ENCODE data around the gene MINDY1. TPM values are rescaled to one million over a fixed set of nuclear protein-coding genes. Genes with fewer than 3 reads are reported as not detected.

The MINDY1 gene
- total RNA-seq, 2 experiments from 2014 or later = 16.4 to 18.3 TPM

GRCh38 chr1:150963321-150964163 is 43.2 kb downstream of the MINDY1 start:
- H3K27ac Mint-ChIP-seq = peak overlapping the region; percentile 15

GRCh38 chr1:150961756-150962155 is 44.9 kb downstream of the MINDY1 start:
- POLR2A ChIA-PET = no interaction called here
- CTCF ChIA-PET = interaction anchor here (0.8 to 1.6 kb wide), 2 partner anchors 17 to 19 kb away, joined by 4 to 5 read pairs; no protein-coding TSS in a partner anchor
- no peak overlapping the region for H3K4me3 Mint-ChIP-seq
- intact Hi-C loops (cut with micrococcal nuclease) = no loop called here
- H3K27ac Mint-ChIP-seq = peak overlapping the region; percentile 79
- H3K27me3 Mint-ChIP-seq = no peaks in the 10 kb centered on the region
- H3K4me1 Mint-ChIP-seq (ENCODE audit: low read depth) = peaks cover 20% of the 10 kb centered on the region
- DNase-seq = no peak
- no peaks in the 10 kb centered on the region for H3K9me3 Mint-ChIP-seq
- peaks cover 55% of the 10 kb centered on the region for H3K36me3 Mint-ChIP-seq

More at GRCh38 chr1:150963321-150964163, 43.2 kb downstream of the MINDY1 start:
- CTCF ChIA-PET = interaction anchor here (1.4 to 1.6 kb wide), 2 partner anchors 12 to 18 kb away, joined by 5 read pairs; no protein-coding TSS in a partner anchor
- no peak for DNase-seq
- Mint-ChIP-seq H3K4me3 (no peak overlapping the region), H3K9me3 (no peaks in the 10 kb centered on the region), H3K27me3 (no peaks in the 10 kb centered on the region), H3K4me1 (ENCODE audit: low read depth) (peaks cover 11% of the 10 kb centered on the region), H3K36me3 (peaks cover 64% of the 10 kb centered on the region)
- POLR2A ChIA-PET = no interaction called here
- intact Hi-C loops (cut with micrococcal nuclease) = no loop called here

GRCh38 chr1:150960646-150961045 is 46.1 kb downstream of the MINDY1 start:
- DNase-seq = no peak
- intact Hi-C loops (cut with micrococcal nuclease) = no loop called here
- Mint-ChIP-seq H3K4me3 (no peak overlapping the region), H3K4me1 (ENCODE audit: low read depth) (peaks cover 20% of the 10 kb centered on the region), H3K9me3 (no peaks in the 10 kb centered on the region), H3K36me3 (peaks cover 46% of the 10 kb centered on the region), H3K27ac (no peak overlapping the region), H3K27me3 (no peaks in the 10 kb centered on the region)
- ChIA-PET POLR2A (no interaction called here), CTCF (no interaction called here)

- Mint-ChIP-seq H3K27me3 (no peaks in the 10 kb centered on the region), H3K4me1 (ENCODE audit: low read depth) (peaks cover 20% of the 10 kb centered on the region), H3K36me3 (peaks cover 39% of the 10 kb centered on the region), H3K4me3 (no peak overlapping the region), H3K27ac (peak overlapping the region; percentile 77), H3K9me3 (no peaks in the 10 kb centered on the region)
- CTCF ChIA-PET = interaction anchor here (0.7 to 1.3 kb wide), 3 partner anchors 22 to 92 kb away, joined by 3 to 4 read pairs (median 3); no protein-coding TSS in a partner anchor
- POLR2A ChIA-PET = no interaction called here
- DNase-seq = no peak
- intact Hi-C loops (cut with micrococcal nuclease) = no loop called here
These were observed 49.0 kb downstream of the MINDY1 start for GRCh38 chr1:150957666-150958065.

- intact Hi-C loops (cut with micrococcal nuclease) = no loop called here
- Mint-ChIP-seq H3K36me3 (peaks cover 40% of the 10 kb centered on the region), H3K4me1 (ENCODE audit: low read depth) (peaks cover 9% of the 10 kb centered on the region), H3K9me3 (no peaks in the 10 kb centered on the region), H3K4me3 (no peak overlapping the region), H3K27ac (no peak overlapping the region), H3K27me3 (no peaks in the 10 kb centered on the region)
- CTCF ChIA-PET = no interaction called here
- POLR2A ChIA-PET = no interaction called here
- DNase-seq = no peak
These were observed 51.4 kb downstream of the MINDY1 start for GRCh38 chr1:150955280-150955679.

- Mint-ChIP-seq H3K36me3 (peaks cover 40% of the 10 kb centered on the region), H3K27ac (no peak overlapping the region), H3K4me1 (ENCODE audit: low read depth) (peaks cover 9% of the 10 kb centered on the region), H3K27me3 (no peaks in the 10 kb centered on the region), H3K9me3 (no peaks in the 10 kb centered on the region), H3K4me3 (no peak overlapping the region)
- ChIA-PET CTCF (no interaction called here), POLR2A (no interaction called here)
- no peak for DNase-seq
- intact Hi-C loops (cut with micrococcal nuclease) = no loop called here
These were observed 52.0 kb downstream of the MINDY1 start for GRCh38 chr1:150954708-150955107.

Other genes starting within 250 kb of the MINDY1 start
- gene CTSS, start 241.1 kb downstream of the MINDY1 start, total RNA-seq = 10 to 100 TPM; 39.4 to 45.5 TPM
- 1 to 10 TPM; 1.4 to 1.7 TPM for gene CTSK, start 198.6 kb downstream of the MINDY1 start, total RNA-seq
- gene ARNT, start 130.3 kb downstream of the MINDY1 start, total RNA-seq = 10 to 100 TPM; 31.1 to 32.3 TPM
- gene CTXND2, start 119.8 kb downstream of the MINDY1 start, total RNA-seq = not detected
- gene SETDB1, start 80.5 kb downstream of the MINDY1 start, total RNA-seq = 10 to 100 TPM; 42.3 to 50.0 TPM
- gene CERS2, start 32.1 kb downstream of the MINDY1 start, total RNA-seq = 100 to 1,000 TPM; 153 to 160 TPM
- under 1 TPM in 1 of 2 experiments, not detected in 1; 0.19 TPM for gene ANXA9, start 24.6 kb downstream of the MINDY1 start, total RNA-seq
- gene PRUNE1, start 1.5 kb upstream of the MINDY1 start, total RNA-seq = 10 to 100 TPM; 12.5 to 17.5 TPM
- 1 to 10 TPM in 1 of 2 experiments, under 1 TPM in 1; 0.64 to 1.3 TPM for gene BNIPL, start 29.7 kb upstream of the MINDY1 start, total RNA-seq
- gene C1orf56, start 40.8 kb upstream of the MINDY1 start, total RNA-seq = 1 to 10 TPM; 1.5 to 1.8 TPM
- 100 to 1,000 TPM; 135 to 136 TPM for gene CDC42SE1, start 52.7 kb upstream of the MINDY1 start, total RNA-seq
- gene MLLT11, start 53.5 kb upstream of the MINDY1 start, total RNA-seq = 1 to 10 TPM; 1.9 to 2.4 TPM
- gene GABPB2, start 63.9 kb upstream of the MINDY1 start, total RNA-seq = 10 to 100 TPM; 13.6 to 14.9 TPM
- gene SEMA6C, start 139.7 kb upstream of the MINDY1 start, total RNA-seq = 1 to 10 TPM; 1.9 to 2.5 TPM
- gene TNFAIP8L2, start 149.7 kb upstream of the MINDY1 start, total RNA-seq = 10 to 100 TPM; 24.2 to 26.7 TPM
- 1 to 10 TPM; 1.8 to 2.6 TPM for gene LYSMD1, start 159.0 kb upstream of the MINDY1 start, total RNA-seq
- gene SCNM1, start 159.2 kb upstream of the MINDY1 start, total RNA-seq = 10 to 100 TPM; 67.5 to 67.8 TPM
- gene TMOD4, start 169.1 kb upstream of the MINDY1 start, total RNA-seq = 1 to 10 TPM; 1.7 to 2.7 TPM
- 10 to 100 TPM; 77.6 to 80.4 TPM for gene VPS72, start 183.3 kb upstream of the MINDY1 start, total RNA-seq
- gene PIP5K1A, start 191.7 kb upstream of the MINDY1 start, total RNA-seq = 10 to 100 TPM; 78.6 to 84.3 TPM
- 100 to 1,000 TPM; 212 to 227 TPM for gene PSMD4, start 247.8 kb upstream of the MINDY1 start, total RNA-seq